HepG2 (cell line): ENCODE measurements around the gene FAM83D. TPM values are rescaled to one million over a fixed set of nuclear protein-coding genes. Genes with fewer than 3 reads are reported as not detected.
A peak's percentile ranks its signal among the peaks of the same experiment; 100 is the strongest.

Experiments used
- ADNP ChIP-seq: sonication (generic); formaldehyde crosslinking; IDR thresholded peaks from 2 replicates; pipeline ENCODE4 v1.4.0; 2020; ENCODE audit warnings: missing genetic modification reagents
- AHR ChIP-seq: IDR thresholded peaks from 2 replicates; pipeline ENCODE4 v1.6.1; 2018; ENCODE audit warnings: missing genetic modification reagents, missing compliant biosample characterization
- CBX2 ChIP-seq, 2 experiments: fragments of 200-600 bp in 1 of 2; sonication (generic); formaldehyde crosslinking in 1 of 2; IDR thresholded peaks; 2 replicates each; pipeline versions ENCODE4 v1.7.0 to v1.8.1; 2018 to 2022; ENCODE audit warnings: low read depth in 2 of 2, low read length in 1 of 2, mild to moderate bottlenecking in 1 of 2, missing genetic modification reagents in 1 of 2
- ETV6 ChIP-seq: sonication (generic); formaldehyde crosslinking; conservative IDR thresholded peaks from 2 replicates; pipeline ENCODE4 v1.4.0; 2020; ENCODE audit warnings: missing genetic modification reagents
- ISL2 ChIP-seq: sonication (generic); formaldehyde crosslinking; IDR thresholded peaks from 2 replicates; pipeline ENCODE4 v1.5.0; 2020; ENCODE audit warnings: missing genetic modification reagents
- LCORL ChIP-seq, 2 experiments: fragments of 450-650 bp in 1 of 2; sonication (generic) in 1 of 2; formaldehyde crosslinking in 1 of 2; IDR thresholded peaks; 2 replicates each; pipeline versions ENCODE4 v1.5.0 to v1.6.1; 2017 to 2020; ENCODE audit warnings: antibody characterized with exemption in 1 of 2, missing genetic modification reagents in 1 of 2
- MBNL3 ChIP-seq: fragments of 250-450 bp; sonication (Bioruptor Pico); conservative IDR thresholded peaks from 2 replicates; pipeline ENCODE4 v1.8.0; 2022; ENCODE audit warnings: mild to moderate bottlenecking, inconsistent platforms
- PAXIP1 ChIP-seq: sonication (generic); formaldehyde crosslinking; conservative IDR thresholded peaks from 2 replicates; pipeline ENCODE4 v1.4.0; 2020; ENCODE audit warnings: mild to moderate bottlenecking, missing genetic modification reagents, moderate library complexity
- RFX3 ChIP-seq: IDR thresholded peaks from 2 replicates; pipeline ENCODE4 v1.6.1; 2016; ENCODE audit warnings: missing biosample characterization, missing genetic modification reagents
- SP4 ChIP-seq: sonication (generic); formaldehyde crosslinking; IDR thresholded peaks from 2 replicates; pipeline ENCODE4 v1.8.1; 2023; ENCODE audit warnings: mild to moderate bottlenecking, missing genetic modification reagents
- SRSF4 ChIP-seq: fragments of 200-400 bp; formaldehyde crosslinking; IDR thresholded peaks from one replicate; pipeline ENCODE4 v1.6.1; 2018; ENCODE audit warnings: mild to moderate bottlenecking, low read depth, low read length, moderate library complexity; ENCODE audit not compliant: poor library complexity, severe bottlenecking
- ZFP62 ChIP-seq: sonication (generic); formaldehyde crosslinking; IDR thresholded peaks from 2 replicates; pipeline ENCODE4 v1.4.0; 2020; ENCODE audit warnings: missing genetic modification reagents
- ZNF264 ChIP-seq: sonication (generic); formaldehyde crosslinking; IDR thresholded peaks from 2 replicates; pipeline ENCODE4 v1.4.0; 2020; ENCODE audit warnings: missing genetic modification reagents
- ZNF496 ChIP-seq: sonication (generic); formaldehyde crosslinking; IDR thresholded peaks from 2 replicates; pipeline ENCODE4 v1.8.1; 2023; ENCODE audit warnings: mild to moderate bottlenecking, moderate library complexity, missing genetic modification reagents; ENCODE audit not compliant: insufficient replicate concordance
- ZNF567 ChIP-seq: sonication (generic); formaldehyde crosslinking; IDR thresholded peaks from 2 replicates; pipeline ENCODE4 v1.8.1; 2023; ENCODE audit warnings: mild to moderate bottlenecking, missing genetic modification reagents, borderline replicate concordance
- ZNF614 ChIP-seq: IDR thresholded peaks from 2 replicates; pipeline ENCODE4 v1.6.1; 2018; ENCODE audit warnings: missing biosample characterization, missing genetic modification reagents, inconsistent platforms, borderline replicate concordance
- polyA plus RNA-seq, 8 experiments: library from polyadenylated mRNA; depleted of rRNA in 3 of 8; stranded (reverse) in 7 of 8; unstranded in 1 of 8; fragments of >200 nt; fragmentation: Illumina TruSeq in 4 of 8; extraction: Trizol in 4 of 8; gene quantifications; 2 replicates each; pipeline versions ENCODE4 v1.2.1 to v1.2.3, GENCODE V29; 2011 to 2016; ENCODE audit warnings: low read depth in 4 of 8, missing spikeins in 1 of 8, mixed read lengths in 1 of 8; ENCODE audit not compliant: insufficient read depth in 1 of 8
- total RNA-seq, 5 experiments: library from RNA; depleted of rRNA; stranded (reverse); fragments of >200 nt; fragmentation: Illumina TruSeq; extraction: Trizol; gene quantifications; 2 replicates each; pipeline ENCODE4 v1.2.3, GENCODE V29; 2016; ENCODE audit warnings: low read depth in 1 of 5
- TF ChIP-seq, protein P1 (sequence below): sonication (generic); formaldehyde crosslinking; conservative IDR thresholded peaks from 2 replicates; pipeline ENCODE4 v1.8.1; 2023; ENCODE audit warnings: missing genetic modification reagents
- TF ChIP-seq, protein P2 (sequence below): sonication (generic); formaldehyde crosslinking; IDR thresholded peaks from 2 replicates; pipeline ENCODE4 v1.4.0; 2020; ENCODE audit warnings: missing genetic modification reagents
- TF ChIP-seq, protein P3 (sequence below): sonication (generic); formaldehyde crosslinking; IDR thresholded peaks from 2 replicates; pipeline ENCODE4 v1.4.0; 2020; ENCODE audit warnings: mild to moderate bottlenecking, missing genetic modification reagents

Gene FAM83D
- total and polyA plus RNA-seq, 2 of the 13 experiments (the other 11 are each of a cell fraction or from before 2014, with no cell fraction given), result 51.4 to 64.0 TPM

- TF ChIP-seq RFX3 (CRISPR knock-in tag), result no peak
- peak; percentile 83 for TF ChIP-seq PAXIP1
- TF ChIP-seq ZNF496 (CRISPR knock-in tag), result no peak
- 0 out of 2 replicates have a peak, but pooled peaks have one; percentile 44 for TF ChIP-seq ADNP (CRISPR knock-in tag)
- TF ChIP-seq AHR (CRISPR knock-in tag), result peak; percentile 37; the same call in 1 of the 2 replicates
- TF ChIP-seq, protein P1, sequence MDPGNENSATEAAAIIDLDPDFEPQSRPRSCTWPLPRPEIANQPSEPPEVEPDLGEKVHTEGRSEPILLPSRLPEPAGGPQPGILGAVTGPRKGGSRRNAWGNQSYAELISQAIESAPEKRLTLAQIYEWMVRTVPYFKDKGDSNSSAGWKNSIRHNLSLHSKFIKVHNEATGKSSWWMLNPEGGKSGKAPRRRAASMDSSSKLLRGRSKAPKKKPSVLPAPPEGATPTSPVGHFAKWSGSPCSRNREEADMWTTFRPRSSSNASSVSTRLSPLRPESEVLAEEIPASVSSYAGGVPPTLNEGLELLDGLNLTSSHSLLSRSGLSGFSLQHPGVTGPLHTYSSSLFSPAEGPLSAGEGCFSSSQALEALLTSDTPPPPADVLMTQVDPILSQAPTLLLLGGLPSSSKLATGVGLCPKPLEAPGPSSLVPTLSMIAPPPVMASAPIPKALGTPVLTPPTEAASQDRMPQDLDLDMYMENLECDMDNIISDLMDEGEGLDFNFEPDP (CRISPR knock-in tag), result no peak
- no peak for TF ChIP-seq CBX2 (IDR thresholded peaks at IDR 0.05; ENCODE audit: low read depth, low read length)
- no peak for TF ChIP-seq CBX2 (CRISPR knock-in tag; IDR thresholded peaks at IDR 0.05; ENCODE audit: low read depth)
- TF ChIP-seq, protein P2, sequence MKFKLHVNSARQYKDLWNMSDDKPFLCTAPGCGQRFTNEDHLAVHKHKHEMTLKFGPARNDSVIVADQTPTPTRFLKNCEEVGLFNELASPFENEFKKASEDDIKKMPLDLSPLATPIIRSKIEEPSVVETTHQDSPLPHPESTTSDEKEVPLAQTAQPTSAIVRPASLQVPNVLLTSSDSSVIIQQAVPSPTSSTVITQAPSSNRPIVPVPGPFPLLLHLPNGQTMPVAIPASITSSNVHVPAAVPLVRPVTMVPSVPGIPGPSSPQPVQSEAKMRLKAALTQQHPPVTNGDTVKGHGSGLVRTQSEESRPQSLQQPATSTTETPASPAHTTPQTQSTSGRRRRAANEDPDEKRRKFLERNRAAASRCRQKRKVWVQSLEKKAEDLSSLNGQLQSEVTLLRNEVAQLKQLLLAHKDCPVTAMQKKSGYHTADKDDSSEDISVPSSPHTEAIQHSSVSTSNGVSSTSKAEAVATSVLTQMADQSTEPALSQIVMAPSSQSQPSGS (CRISPR knock-in tag), result peak; percentile 81
- TF ChIP-seq ZNF567 (CRISPR knock-in tag), result peak; percentile 99; the same call in 1 of the 2 replicates
- no peak; the same call in 1 of the 2 replicates for TF ChIP-seq ZFP62 (CRISPR knock-in tag)
- TF ChIP-seq LCORL (IDR thresholded peaks at IDR 0.05), result peak; percentile 56; the same call in 1 of the 2 replicates
- TF ChIP-seq LCORL (CRISPR knock-in tag; IDR thresholded peaks at IDR 0.05), result peak; percentile 62
- TF ChIP-seq ZNF614, result peak; percentile 94
- peak; percentile 86 for TF ChIP-seq ISL2 (CRISPR knock-in tag)
- no peak for TF ChIP-seq MBNL3
- TF ChIP-seq SRSF4, result no peak
- TF ChIP-seq SP4 (CRISPR knock-in tag), result peak; percentile 99
- TF ChIP-seq ZNF264, result 0 out of 2 replicates have a peak, but pooled peaks have one; percentile 42
- TF ChIP-seq, protein P3, sequence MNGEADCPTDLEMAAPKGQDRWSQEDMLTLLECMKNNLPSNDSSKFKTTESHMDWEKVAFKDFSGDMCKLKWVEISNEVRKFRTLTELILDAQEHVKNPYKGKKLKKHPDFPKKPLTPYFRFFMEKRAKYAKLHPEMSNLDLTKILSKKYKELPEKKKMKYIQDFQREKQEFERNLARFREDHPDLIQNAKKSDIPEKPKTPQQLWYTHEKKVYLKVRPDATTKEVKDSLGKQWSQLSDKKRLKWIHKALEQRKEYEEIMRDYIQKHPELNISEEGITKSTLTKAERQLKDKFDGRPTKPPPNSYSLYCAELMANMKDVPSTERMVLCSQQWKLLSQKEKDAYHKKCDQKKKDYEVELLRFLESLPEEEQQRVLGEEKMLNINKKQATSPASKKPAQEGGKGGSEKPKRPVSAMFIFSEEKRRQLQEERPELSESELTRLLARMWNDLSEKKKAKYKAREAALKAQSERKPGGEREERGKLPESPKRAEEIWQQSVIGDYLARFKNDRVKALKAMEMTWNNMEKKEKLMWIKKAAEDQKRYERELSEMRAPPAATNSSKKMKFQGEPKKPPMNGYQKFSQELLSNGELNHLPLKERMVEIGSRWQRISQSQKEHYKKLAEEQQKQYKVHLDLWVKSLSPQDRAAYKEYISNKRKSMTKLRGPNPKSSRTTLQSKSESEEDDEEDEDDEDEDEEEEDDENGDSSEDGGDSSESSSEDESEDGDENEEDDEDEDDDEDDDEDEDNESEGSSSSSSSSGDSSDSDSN (CRISPR knock-in tag), result peak; percentile 97
- TF ChIP-seq ETV6, result peak; percentile 86
Observed at GRCh38 chr20:38962044-38962927, 36.1 kb downstream of the FAM83D start, which contains the start of gene DHX35 (continued).
